ENCODE measurements around the gene MSH2. TPM values are rescaled to one million over a fixed set of nuclear protein-coding genes. Genes with fewer than 3 reads are reported as not detected.

Gene MSH2
- total and polyA plus RNA-seq, 11 donors = 4.4 to 19.0 (median 11.6) TPM

DNA sequence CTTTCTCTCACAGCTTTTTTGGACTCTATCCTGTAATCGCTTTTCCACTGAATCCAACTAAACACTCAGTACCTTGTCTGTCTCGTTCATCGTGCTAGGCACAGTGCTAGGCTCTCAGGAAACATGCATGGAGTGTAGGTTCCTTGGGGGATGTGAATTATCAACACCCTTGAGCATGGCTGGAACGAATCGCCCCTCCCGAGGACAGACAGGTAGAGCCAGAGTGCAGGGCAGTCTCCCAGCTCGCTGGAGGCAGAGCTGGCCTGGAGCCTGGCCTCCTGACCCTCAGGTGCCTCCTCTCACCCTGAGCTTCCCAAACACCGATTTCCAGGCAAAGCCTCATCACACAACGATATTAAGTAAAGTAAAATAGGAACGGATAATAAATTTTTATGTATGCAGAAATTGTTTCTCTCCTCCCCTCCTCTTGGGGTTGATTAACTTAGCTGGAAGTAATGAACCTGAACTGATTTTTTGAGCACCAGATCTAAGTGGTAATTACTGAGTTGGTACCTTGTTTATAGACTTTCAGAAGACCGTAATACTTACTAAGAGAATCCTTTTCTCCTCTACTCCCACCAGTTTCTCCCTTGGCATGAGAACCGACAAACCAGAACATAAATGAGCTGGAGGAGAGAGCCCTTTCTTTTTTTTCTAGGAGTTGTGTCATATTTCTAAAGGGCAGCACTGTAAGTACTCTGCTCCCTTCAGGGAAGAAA is 90.5 kb downstream of the MSH2 start:
- Histone ChIP-seq H3K4me1 (no peaks in the 10 kb centered on the region), H3K9me3 (peaks cover 0 to 5% (median 0%) of the 10 kb centered on the region in 12 donors), H3K27me3 (no peaks in the 10 kb centered on the region), H3K27ac (no peak overlapping the region), H3K36me3 (no peaks in the 10 kb centered on the region), H3K4me3 (no peak overlapping the region)
- 90 to 93% (median 92%) methylated on average over 12 of the region's 12 CpGs for WGBS, 4 donors
- intact Hi-C loops (cut with DNase I) = no loop called here
- no peak for TF ChIP-seq POLR2A (IDR thresholded peaks at IDR 0.05)
- TF ChIP-seq, protein P1, sequence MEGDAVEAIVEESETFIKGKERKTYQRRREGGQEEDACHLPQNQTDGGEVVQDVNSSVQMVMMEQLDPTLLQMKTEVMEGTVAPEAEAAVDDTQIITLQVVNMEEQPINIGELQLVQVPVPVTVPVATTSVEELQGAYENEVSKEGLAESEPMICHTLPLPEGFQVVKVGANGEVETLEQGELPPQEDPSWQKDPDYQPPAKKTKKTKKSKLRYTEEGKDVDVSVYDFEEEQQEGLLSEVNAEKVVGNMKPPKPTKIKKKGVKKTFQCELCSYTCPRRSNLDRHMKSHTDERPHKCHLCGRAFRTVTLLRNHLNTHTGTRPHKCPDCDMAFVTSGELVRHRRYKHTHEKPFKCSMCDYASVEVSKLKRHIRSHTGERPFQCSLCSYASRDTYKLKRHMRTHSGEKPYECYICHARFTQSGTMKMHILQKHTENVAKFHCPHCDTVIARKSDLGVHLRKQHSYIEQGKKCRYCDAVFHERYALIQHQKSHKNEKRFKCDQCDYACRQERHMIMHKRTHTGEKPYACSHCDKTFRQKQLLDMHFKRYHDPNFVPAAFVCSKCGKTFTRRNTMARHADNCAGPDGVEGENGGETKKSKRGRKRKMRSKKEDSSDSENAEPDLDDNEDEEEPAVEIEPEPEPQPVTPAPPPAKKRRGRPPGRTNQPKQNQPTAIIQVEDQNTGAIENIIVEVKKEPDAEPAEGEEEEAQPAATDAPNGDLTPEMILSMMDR (IDR thresholded peaks at IDR 0.05) = no peak
- no peak for DNase-seq
- ATAC-seq = no peak

- Histone ChIP-seq H3K9me3 (peaks cover 0 to 5% (median 0%) of the 10 kb centered on the region in 12 donors), H3K36me3 (no peaks in the 10 kb centered on the region), H3K27me3 (no peaks in the 10 kb centered on the region), H3K4me3 (no peak overlapping the region), H3K4me1 (no peaks in the 10 kb centered on the region), H3K27ac (no peak overlapping the region)
- no peak for ATAC-seq
- no peak for DNase-seq
- 92 to 93% (median 93%) methylated on average over 16 of the region's 16 CpGs for WGBS, 4 donors
- TF ChIP-seq, protein P1 (IDR thresholded peaks at IDR 0.05) = no peak
- TF ChIP-seq POLR2A (IDR thresholded peaks at IDR 0.05) = no peak
- intact Hi-C loops (cut with DNase I) = no loop called here
Observed at GRCh38 chr2:47494267-47495130, 91.5 kb downstream of the MSH2 start.

DNA sequence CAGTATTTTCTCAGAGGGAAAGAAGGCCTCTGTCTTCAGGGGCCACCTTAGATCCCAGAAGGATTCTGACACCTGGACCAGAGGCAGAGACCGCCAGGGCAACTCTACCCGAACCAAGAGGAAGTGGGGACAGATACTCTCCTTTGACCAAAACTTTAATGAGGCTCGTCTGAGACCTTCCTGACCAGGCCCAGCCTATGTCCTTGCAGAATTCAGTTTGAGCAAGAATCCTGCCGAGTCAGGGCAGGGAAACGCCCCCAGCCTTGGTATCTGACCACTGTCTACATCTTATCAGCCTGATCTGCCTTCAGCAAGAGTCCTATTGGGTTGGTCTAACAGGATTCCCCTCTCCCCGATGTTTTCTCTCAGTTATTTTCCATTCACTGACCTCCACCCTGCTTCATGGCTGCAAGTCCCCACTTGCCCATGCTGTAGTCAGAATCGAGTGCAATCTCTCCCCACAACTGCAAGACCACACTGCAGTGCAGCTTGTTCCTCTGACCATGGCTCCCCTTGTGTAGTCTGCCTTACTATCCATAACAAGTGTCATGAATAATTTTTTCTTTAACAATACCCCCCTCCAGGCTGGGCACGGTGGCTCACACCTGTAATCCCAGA is 95.0 kb downstream of the MSH2 start:
- H3K27ac ChIP-seq = no peak overlapping the region
- intact Hi-C loops (cut with DNase I) = no loop called here
- H3K9me3 ChIP-seq = peaks cover 0 to 17% (median 0%) of the 10 kb centered on the region in 12 donors
- DNase-seq (no peak), ATAC-seq (no peak)
- H3K36me3 ChIP-seq = no peaks in the 10 kb centered on the region
- H3K27me3 ChIP-seq = no peaks in the 10 kb centered on the region
- no peak overlapping the region for H3K4me3 ChIP-seq
- no peak for TF ChIP-seq POLR2A (IDR thresholded peaks at IDR 0.05)
- TF ChIP-seq, protein P1 (IDR thresholded peaks at IDR 0.05) = no peak
- 88 to 92% (median 90%) methylated on average over 7 to 8 of the region's 8 CpGs for WGBS, 4 donors
- H3K4me1 ChIP-seq = no peaks in the 10 kb centered on the region

DNA sequence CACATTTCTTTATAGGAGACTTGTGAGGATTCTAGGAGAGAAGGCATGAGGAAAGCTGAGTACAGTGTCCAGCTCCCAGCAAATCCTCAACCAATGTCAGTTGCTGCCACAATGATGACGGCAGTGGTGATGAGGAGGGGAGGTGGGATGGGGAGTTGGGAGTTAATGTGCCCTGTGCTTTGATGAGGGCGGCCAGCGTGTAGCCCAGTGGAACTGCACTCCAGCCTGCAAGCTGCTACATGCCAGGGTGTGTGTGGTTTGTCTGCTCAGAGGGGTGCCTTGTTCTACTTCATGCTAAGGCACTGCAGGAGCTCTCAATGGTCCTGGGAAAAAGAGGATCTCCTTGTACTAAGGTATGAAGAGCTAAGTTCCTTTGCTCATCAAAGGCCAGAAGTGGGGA is 96.1 kb downstream of the MSH2 start:
- TF ChIP-seq, protein P1 (IDR thresholded peaks at IDR 0.05) = no peak
- no peak for TF ChIP-seq POLR2A (IDR thresholded peaks at IDR 0.05)
- Histone ChIP-seq H3K27ac (no peak overlapping the region), H3K27me3 (no peaks in the 10 kb centered on the region), H3K9me3 (peaks cover 0 to 17% (median 0%) of the 10 kb centered on the region in 12 donors), H3K4me3 (no peak overlapping the region), H3K4me1 (no peaks in the 10 kb centered on the region), H3K36me3 (no peaks in the 10 kb centered on the region)
- WGBS, 4 donors = 90 to 100% (median 97%) methylated on average over 3 of the region's 3 CpGs
- DNase-seq = no peak
- no peak for ATAC-seq
- intact Hi-C loops (cut with DNase I) = no loop called here
